ENCODE data around the gene DRAXIN.

The DRAXIN gene

DNA sequence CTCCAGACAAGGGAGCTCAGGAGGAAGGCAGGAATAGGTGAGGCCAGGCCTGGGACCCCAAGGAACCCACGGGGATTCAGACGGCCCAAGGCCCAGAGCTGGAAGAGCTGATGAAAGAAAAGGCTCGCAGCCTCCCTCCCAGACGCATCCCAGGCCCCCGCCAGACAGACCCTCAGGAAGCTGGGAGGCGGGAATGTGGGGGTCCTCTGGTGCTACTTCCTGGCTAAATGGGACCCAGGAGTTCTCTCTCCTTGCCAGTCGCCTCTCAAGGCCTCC lies 37.7 kb upstream of the DRAXIN start:
- H2AFZ ChIP-seq (ENCODE audit: low read depth, low read length): no peak overlapping the region
- H3K4me3 ChIP-seq (ENCODE audit: low read length): peak overlapping the region; percentile 74
- TF ChIP-seq, protein P1, sequence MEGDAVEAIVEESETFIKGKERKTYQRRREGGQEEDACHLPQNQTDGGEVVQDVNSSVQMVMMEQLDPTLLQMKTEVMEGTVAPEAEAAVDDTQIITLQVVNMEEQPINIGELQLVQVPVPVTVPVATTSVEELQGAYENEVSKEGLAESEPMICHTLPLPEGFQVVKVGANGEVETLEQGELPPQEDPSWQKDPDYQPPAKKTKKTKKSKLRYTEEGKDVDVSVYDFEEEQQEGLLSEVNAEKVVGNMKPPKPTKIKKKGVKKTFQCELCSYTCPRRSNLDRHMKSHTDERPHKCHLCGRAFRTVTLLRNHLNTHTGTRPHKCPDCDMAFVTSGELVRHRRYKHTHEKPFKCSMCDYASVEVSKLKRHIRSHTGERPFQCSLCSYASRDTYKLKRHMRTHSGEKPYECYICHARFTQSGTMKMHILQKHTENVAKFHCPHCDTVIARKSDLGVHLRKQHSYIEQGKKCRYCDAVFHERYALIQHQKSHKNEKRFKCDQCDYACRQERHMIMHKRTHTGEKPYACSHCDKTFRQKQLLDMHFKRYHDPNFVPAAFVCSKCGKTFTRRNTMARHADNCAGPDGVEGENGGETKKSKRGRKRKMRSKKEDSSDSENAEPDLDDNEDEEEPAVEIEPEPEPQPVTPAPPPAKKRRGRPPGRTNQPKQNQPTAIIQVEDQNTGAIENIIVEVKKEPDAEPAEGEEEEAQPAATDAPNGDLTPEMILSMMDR (IDR thresholded peaks at IDR 0.05; ENCODE audit: low read depth, low read length): no peak
- no peak for TF ChIP-seq EZH2phosphoT487 (IDR thresholded peaks at IDR 0.05; ENCODE audit: low read depth)
- peaks cover 7% of the 10 kb centered on the region for H3K36me3 ChIP-seq (replicated peaks; ENCODE audit: low read depth, low read length)
- H3K27ac ChIP-seq (ENCODE audit: low read length): no peak overlapping the region
- no peak overlapping the region for H3K9ac ChIP-seq (ENCODE audit: low read length)
- H3K4me2 ChIP-seq (ENCODE audit: low read length): peak overlapping the region; percentile 58
- H3K4me1 ChIP-seq (ENCODE audit: low read length): peaks cover 10% of the 10 kb centered on the region
- H3K79me2 ChIP-seq (ENCODE audit: low read length): no peaks in the 10 kb centered on the region
- H4K20me1 ChIP-seq (ENCODE audit: insufficient read depth, low read length): no peaks in the 10 kb centered on the region
- H3K9me3 ChIP-seq (ENCODE audit: insufficient read depth, low read length): no peaks in the 10 kb centered on the region
- H3K27me3 ChIP-seq (ENCODE audit: low read depth, low read length): no peaks in the 10 kb centered on the region

DNA sequence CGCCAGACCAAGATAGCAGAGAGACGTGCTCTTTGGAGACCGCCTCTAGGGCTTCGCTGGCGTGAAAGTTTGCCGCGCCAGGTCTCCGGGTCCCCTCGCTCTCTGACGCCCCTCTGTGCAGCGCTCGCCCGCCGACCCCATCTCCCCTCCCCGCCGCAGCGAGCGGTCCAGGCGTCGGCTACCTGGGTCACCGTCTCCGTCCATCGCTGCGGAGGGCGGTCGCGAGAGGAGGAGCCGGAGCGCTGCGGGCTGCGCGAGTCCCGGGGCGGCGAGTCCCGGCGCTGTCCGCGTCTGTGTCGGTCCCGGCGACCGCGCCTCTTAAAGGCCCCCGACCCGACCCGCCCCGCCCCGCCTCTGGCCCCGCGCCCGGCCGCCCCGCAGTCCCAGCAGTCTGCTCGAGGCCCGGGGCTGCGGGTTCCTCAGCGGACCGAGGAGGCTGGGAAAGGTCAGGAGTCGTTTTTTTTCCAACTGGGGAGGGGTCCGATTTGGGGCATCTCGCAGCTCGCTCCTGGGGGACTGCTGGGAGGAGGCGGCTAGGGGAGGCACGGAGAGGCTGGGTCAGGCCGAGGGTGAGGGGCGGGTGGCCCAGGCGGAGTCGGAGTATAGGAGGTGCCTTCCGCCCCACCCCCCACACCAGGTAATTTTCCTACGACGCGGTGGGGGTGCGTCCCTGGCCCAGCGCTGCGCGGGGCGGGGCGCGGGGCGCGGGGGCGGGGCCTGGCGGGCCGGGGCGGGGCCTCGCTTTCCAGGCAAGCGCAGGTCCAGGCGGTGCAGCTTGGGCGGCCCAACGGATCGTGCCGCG lies 37.2 kb upstream of the DRAXIN start, which contains the start of the genes FBXO2 and FBXO44:
FBXO2 (minus strand) TSS at position 293 of the 802 bp plus-strand sequence; CDS start at position 204, 89 bp downstream.
FBXO44 (plus strand) TSS at position 741 of the 802 bp plus-strand sequence. CDS start 959 bp downstream, outside the sequence.
- Histone ChIP-seq H2AFZ (ENCODE audit: low read depth, low read length) (no peak within 1 kb of the TSS), H3K9me3 (ENCODE audit: insufficient read depth, low read length) (no peaks in the 10 kb centered on the region), H3K4me1 (ENCODE audit: low read length) (peaks cover 10% of the 10 kb centered on the region), H3K4me3 (ENCODE audit: low read length) (peak within 1 kb of the TSS; percentile 74), H3K36me3 (replicated peaks; ENCODE audit: low read depth, low read length) (peaks cover 7% of the 10 kb centered on the region), H3K9ac (ENCODE audit: low read length) (peak within 1 kb of the TSS; percentile 63), H3K27me3 (ENCODE audit: low read depth, low read length) (no peaks in the 10 kb centered on the region), H4K20me1 (ENCODE audit: insufficient read depth, low read length) (no peaks in the 10 kb centered on the region), H3K27ac (ENCODE audit: low read length) (no peak within 1 kb of the TSS), H3K4me2 (ENCODE audit: low read length) (peak within 1 kb of the TSS; percentile 80), H3K79me2 (ENCODE audit: low read length) (no peaks in the 10 kb centered on the region)
- TF ChIP-seq, protein P1 (IDR thresholded peaks at IDR 0.05; ENCODE audit: low read depth, low read length): no peak
- no peak for TF ChIP-seq EZH2phosphoT487 (IDR thresholded peaks at IDR 0.05; ENCODE audit: low read depth)

DNA sequence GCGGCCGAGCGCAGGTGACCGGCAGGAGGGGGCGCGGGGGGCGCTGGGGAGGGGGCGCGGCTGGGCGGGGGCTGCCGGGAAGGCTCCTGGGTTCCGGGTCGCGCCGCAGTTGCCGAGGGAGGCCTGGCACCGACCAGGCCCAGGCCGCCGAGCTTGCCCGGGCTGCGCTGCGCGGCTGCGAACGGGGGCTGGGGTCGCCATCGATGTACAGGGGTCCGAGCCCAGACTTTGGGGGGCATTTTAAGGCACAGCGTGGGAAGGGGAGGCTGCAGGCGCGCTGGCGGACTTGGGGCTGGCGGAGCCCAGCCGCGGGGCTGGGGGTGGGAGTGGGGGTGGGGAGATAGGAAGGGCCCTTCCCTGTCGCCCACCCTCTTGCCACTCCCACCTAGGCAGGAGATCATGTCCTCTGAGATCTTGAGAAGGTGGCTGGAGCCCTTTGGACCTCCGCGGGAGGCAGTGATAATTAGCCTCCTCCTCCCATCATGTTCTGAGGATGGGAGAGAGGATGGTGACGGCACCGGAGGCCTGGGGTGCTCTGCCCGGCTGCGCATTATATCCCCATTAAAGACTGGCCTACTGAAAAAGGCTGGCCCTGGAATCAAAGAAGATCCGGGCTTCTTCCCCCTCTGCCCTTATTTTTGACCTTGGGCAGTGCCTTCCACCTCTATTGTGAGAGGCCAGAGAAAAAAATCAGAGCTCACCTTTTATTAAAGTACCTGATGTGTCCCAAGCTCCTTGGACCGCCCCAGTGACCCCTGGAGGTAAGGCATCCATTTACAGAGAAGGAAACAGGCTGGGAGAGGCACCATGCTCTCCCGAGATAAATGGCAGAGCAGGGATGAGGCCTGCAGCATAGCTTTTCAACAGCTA lies 36.3 kb upstream of the DRAXIN start:
- Histone ChIP-seq H3K9me3 (ENCODE audit: insufficient read depth, low read length) (no peaks in the 10 kb centered on the region), H3K79me2 (ENCODE audit: low read length) (no peaks in the 10 kb centered on the region), H3K4me3 (ENCODE audit: low read length) (peak overlapping the region; percentile 74), H4K20me1 (ENCODE audit: insufficient read depth, low read length) (no peaks in the 10 kb centered on the region), H3K36me3 (replicated peaks; ENCODE audit: low read depth, low read length) (peaks cover 7% of the 10 kb centered on the region), H3K9ac (ENCODE audit: low read length) (peak overlapping the region; percentile 63), H3K4me2 (ENCODE audit: low read length) (peak overlapping the region; percentile 80), H3K27ac (ENCODE audit: low read length) (no peak overlapping the region), H2AFZ (ENCODE audit: low read depth, low read length) (no peak overlapping the region), H3K4me1 (ENCODE audit: low read length) (peaks cover 10% of the 10 kb centered on the region), H3K27me3 (ENCODE audit: low read depth, low read length) (no peaks in the 10 kb centered on the region)
- TF ChIP-seq, protein P1 (IDR thresholded peaks at IDR 0.05; ENCODE audit: low read depth, low read length): no peak
- TF ChIP-seq EZH2phosphoT487 (IDR thresholded peaks at IDR 0.05; ENCODE audit: low read depth): no peak

DNA sequence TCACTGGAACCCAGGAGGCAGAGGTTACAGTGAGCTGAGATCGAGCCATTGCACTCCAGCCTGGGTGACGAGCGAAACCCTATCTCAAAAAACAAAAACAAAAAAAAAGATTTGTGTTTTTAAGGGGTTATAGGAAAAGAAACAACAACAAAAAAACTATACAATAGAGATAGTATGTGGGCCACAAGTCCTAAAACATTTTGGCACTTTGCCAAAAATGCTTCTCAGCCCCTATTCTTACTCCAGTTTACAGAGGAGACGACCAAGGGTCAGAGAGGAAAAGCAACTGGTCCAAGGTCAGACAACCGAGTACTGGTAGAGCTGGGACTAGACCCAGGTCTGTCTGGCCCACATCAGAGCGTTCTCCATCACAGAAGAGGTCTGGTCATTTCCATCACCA lies 33.9 kb upstream of the DRAXIN start:
- Histone ChIP-seq H3K4me2 (ENCODE audit: low read length) (no peak overlapping the region), H3K27me3 (ENCODE audit: low read depth, low read length) (no peaks in the 10 kb centered on the region), H3K79me2 (ENCODE audit: low read length) (no peaks in the 10 kb centered on the region), H3K27ac (ENCODE audit: low read length) (no peak overlapping the region), H2AFZ (ENCODE audit: low read depth, low read length) (no peak overlapping the region), H3K36me3 (replicated peaks; ENCODE audit: low read depth, low read length) (peaks cover 7% of the 10 kb centered on the region), H3K9me3 (ENCODE audit: insufficient read depth, low read length) (no peaks in the 10 kb centered on the region), H3K4me3 (ENCODE audit: low read length) (no peak overlapping the region), H3K4me1 (ENCODE audit: low read length) (peaks cover 3% of the 10 kb centered on the region; the same call in 1 of the 2 replicates), H4K20me1 (ENCODE audit: insufficient read depth, low read length) (no peaks in the 10 kb centered on the region), H3K9ac (ENCODE audit: low read length) (no peak overlapping the region)
- no peak for TF ChIP-seq EZH2phosphoT487 (IDR thresholded peaks at IDR 0.05; ENCODE audit: low read depth)
- TF ChIP-seq, protein P1 (IDR thresholded peaks at IDR 0.05; ENCODE audit: low read depth, low read length): no peak
